GM12891 (cell line): ENCODE results near the gene EDC4.

Source experiments
- PAX5 ChIP-seq: IDR thresholded peaks from 2 replicates; pipeline ENCODE4 v1.6.1; 2011; ENCODE audit warnings: low read length, moderate library complexity, mild to moderate bottlenecking; ENCODE audit not compliant: insufficient read depth, severe bottlenecking
- POLR2A ChIP-seq: IDR thresholded peaks from 2 replicates; pipeline ENCODE4 v1.6.1; 2011; ENCODE audit warnings: low read depth, low read length, control low read depth
- POLR2AphosphoS5 ChIP-seq: IDR thresholded peaks from 2 replicates; pipeline ENCODE4 v1.6.1; 2011; ENCODE audit warnings: low read depth, low read length, control low read depth
- SPI1 ChIP-seq: IDR thresholded peaks from 2 replicates; pipeline ENCODE4 v1.6.1; 2011; ENCODE audit warnings: low read depth, low read length, control low read depth
- TAF1 ChIP-seq: IDR thresholded peaks from 2 replicates; pipeline ENCODE4 v1.6.1; 2011; ENCODE audit warnings: low read depth, low read length, control low read depth

DNA sequence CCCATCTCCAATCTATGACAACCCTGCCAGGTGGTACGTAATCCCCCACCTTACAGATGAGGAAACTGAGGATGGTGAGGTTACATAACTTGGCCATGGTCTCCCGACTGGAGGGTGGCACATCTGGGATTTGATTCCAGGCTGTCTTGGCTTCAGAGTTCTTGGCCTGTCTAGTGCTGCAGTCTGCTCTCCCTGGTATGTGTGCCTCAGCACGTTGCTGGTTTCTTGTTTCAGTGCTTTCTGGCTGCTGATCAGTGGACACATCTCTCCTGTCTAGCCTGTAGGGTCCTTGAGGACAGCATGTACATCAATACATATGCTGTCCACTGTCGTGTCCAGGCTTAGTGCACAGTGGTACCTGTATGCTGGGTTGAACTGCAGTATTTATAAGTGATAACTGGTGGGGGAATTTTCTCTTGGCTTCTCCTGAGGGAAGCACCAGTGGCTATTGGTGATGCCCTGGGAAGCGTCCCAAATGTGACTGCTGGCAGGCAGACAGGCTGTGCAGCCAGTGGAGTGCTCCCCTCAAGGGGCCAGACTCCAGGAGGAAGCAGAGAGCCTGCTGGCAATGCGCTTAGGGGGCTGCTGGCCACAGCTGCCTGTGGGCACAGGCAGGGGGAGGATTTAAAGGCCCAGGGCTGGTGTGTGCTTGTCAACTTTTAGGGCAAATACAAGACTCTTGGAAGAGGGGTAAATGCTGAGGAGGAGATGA is 44.4 kb downstream of the EDC4 start:
- no peak for TF ChIP-seq POLR2A
- no peak for TF ChIP-seq TAF1
- TF ChIP-seq POLR2AphosphoS5 = no peak
- TF ChIP-seq SPI1 = no peak
- no peak for TF ChIP-seq PAX5
